GM19467 (cell line): Measurements from ENCODE around the gene MOB1B.
A peak's percentile ranks its signal among the peaks of the same experiment; 100 is the strongest.
"Not testable (repeated sequence)": the region's sequence is repeated elsewhere in the genome, so short reads cannot be mapped to it uniquely, and the experiment has no call there.

Source experiments
- ATAC-seq: cut with Tn5 transposase; IDR thresholded peaks from one replicate; pipeline ENCODE4 v1.9.1; 2021; ENCODE audit warnings: mild to moderate bottlenecking, moderate library complexity; ENCODE audit not compliant: unreplicated experiment

The MOB1B gene

GRCh38 chr4:70948665-70949260 lies 46.6 kb downstream of the MOB1B start:
- ATAC-seq, result no peak

- no peak for ATAC-seq
Measured at GRCh38 chr4:70954032-70954431, 51.9 kb downstream of the MOB1B start.

DNA sequence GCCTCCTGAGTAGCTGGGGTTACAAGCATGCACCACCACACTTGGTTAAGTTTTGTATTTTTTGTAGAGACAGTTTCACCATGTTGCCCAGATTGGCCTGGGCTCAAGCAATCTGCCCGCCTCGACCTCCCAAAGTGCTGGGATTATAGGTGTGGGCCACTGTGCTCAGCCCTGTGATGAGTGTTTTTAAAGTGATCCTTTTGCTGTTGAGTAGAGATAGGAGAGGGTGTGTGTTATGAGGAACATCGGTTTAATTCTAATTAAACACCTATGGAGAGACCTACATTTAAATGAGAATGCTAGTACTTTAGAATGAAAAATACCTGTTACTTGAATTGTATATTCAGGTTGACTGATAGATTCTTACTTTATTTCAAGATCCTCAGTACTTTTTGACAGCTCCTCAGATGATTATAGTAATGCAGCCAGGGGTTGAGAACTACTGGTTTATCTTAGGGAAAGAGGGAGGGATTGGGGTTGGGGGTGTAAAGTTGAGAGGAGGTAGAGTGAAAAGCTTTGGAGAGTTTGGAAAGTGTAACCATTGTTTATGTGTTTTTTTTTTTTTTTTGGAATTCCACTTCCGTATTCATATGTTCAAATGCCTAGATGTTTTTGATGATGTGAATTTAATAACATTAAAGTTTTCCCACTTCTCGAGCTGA lies 54.5 kb downstream of the MOB1B start:
- no peak for ATAC-seq

- no peak for ATAC-seq
Measured at GRCh38 chr4:70958681-70959080, 56.5 kb downstream of the MOB1B start.

DNA sequence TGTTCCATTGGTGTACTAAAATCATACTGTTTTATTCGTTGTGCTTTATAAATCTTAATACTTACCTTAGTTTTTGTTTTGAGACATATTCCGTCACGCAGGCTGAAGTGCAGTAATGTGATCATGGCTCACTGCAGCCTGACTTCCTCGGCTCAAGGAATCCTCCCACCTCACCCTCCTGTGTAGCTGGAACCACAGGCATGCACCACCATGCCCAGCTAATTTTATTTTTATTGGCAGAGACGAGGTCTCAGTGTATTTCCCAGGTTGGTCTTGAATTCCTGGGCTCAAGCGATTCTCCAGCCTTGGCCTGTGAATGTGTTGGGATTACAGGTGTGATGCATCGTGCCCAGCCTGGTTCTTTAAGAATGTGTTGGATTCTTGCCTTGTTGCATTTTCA lies 66.9 kb downstream of the MOB1B start:
- no peak for ATAC-seq

DNA sequence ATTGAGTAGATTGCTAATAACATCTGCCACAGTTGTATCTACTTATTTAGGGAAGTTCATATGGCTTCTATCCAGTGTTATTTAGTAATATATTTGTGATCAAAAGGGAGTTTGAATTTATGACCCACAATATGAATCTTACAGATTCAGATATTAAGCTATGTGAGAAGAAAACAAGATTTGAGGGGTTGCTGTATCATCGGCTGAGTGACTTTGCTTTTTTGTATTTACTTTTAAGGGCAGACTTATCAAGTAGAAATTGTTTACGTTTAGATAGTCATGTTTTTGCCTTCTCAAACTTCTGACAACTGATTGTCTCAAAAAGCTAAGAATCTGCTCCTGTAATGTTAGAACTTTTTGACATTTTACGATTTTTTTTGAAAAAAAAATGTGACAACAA lies 74.1 kb downstream of the MOB1B start:
- no peak for ATAC-seq

GRCh38 chr4:70979445-70980008 lies 77.4 kb downstream of the MOB1B start:
- no peak for ATAC-seq

- no peak for ATAC-seq
Measured at GRCh38 chr4:70980196-70980595, 78.0 kb downstream of the MOB1B start.

- ATAC-seq, result no peak
Measured at GRCh38 chr4:70984106-70984505, 81.9 kb downstream of the MOB1B start.

GRCh38 chr4:70984589-70984988 lies 82.4 kb downstream of the MOB1B start:
- ATAC-seq, result no peak

DNA sequence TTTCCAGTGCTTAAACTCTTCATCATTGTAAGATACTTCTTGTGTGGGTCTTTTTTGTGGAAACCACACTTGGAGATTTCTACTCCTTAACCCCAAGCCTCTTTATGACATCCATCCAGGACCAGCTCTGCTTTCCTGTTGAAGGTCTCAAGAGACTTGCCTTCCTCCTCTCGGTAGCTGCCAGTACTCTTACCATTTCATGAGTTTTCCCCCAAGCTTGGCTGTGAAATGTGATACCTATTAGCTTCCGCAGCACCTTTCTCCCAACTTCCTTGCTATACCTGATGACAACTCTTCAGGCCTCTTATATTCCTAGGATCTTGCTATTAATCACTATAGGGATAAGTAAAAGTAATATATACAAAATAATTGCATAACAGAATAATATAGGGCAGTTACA lies 89.4 kb downstream of the MOB1B start:
- ATAC-seq, result no peak

DNA sequence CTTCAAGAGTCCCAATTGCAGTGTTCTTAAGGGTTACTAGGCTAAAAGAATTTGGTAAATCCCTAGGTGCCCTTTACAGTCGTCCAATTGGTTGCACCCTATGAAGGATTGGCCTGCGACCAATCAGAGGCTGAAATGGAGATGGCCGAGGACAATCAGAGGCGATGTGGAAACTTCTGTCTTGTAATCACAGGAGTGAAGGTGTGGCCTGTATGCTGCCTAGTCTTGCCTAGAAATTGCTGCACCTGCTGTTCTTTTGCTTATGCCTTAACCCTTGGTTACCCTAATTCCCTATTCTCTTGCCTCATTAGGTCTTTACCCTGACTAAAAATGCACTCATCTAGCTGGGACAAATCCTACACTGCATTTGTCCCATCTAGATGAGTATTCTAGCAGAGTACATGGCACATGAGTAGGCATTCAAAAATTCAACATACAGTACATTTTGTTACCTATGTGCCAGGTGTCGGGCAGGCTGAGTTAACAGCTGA lies 90.3 kb downstream of the MOB1B start:
- ATAC-seq, result no peak

DNA sequence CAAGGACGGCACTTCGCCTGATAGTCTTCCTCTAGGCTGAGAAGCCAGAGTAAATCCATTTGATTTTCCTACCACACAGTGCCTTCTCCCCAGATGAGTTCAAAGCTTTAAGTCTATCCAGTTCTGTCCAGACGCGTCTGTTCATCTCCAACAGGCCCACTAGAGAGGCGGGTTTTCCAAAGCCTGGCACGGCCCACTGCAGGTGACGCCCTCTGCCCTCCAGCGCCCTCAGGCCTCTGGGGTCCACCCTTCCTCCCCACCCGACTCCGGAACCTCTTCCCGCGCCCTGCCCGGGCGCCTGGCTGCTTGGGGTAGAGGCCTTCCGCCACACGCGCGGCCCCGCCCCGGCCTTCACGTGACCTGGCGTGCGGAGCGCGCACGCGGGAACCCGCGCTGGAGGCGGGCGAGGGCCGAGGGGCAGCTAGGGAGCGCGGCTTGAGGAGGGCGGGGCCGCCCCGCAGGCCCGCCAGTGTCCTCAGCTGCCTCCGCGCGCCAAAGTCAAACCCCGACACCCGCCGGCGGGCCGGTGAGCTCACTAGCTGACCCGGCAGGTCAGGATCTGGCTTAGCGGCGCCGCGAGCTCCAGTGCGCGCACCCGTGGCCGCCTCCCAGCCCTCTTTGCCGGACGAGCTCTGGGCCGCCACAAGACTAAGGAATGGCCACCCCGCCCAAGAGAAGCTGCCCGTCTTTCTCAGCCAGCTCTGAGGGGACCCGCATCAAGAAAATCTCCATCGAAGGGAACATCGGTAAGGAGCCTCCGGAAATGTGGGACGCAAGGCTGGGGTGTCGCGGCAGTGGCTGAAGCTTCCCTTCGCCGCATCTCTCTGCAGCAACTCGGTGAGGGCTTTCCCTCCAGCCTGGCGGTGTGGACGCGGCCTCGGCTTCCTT lies 91.3 kb downstream of the MOB1B start, which contains the start of gene DCK:
Gene DCK (plus strand): TSS at position 469 of the 888 bp plus-strand sequence. CDS start 187 bp downstream, at position 656.
- ATAC-seq, result peak; percentile 86

GRCh38 chr4:70994069-70994366 lies 91.8 kb downstream of the MOB1B start:
- no peak for ATAC-seq

GRCh38 chr4:70994387-70995099 lies 92.4 kb downstream of the MOB1B start:
- ATAC-seq, result peak; percentile 47

GRCh38 chr4:70996018-70996360 lies 93.8 kb downstream of the MOB1B start:
- ATAC-seq, result no peak

DNA sequence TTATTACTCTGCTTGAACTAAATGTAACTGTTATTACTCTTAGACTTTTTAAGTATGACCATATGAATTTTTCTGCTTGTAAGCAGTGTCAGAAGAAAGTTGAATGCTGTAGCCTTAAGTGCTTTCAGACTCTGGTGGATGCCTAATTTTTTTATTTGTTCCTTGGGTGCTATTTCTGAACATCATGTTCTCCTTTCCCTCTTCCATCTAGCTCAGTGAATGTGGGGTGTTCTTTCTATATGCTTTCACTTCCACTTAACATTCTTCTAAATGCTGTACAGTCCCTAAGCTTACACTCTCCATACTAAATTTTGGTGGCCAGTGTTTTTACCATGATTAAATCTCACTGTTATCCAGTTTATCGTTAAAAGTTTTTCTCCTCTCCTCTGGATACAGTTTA lies 94.9 kb downstream of the MOB1B start:
- no peak for ATAC-seq

- no peak for ATAC-seq
Measured at GRCh38 chr4:70997546-70997945, 95.4 kb downstream of the MOB1B start.

DNA sequence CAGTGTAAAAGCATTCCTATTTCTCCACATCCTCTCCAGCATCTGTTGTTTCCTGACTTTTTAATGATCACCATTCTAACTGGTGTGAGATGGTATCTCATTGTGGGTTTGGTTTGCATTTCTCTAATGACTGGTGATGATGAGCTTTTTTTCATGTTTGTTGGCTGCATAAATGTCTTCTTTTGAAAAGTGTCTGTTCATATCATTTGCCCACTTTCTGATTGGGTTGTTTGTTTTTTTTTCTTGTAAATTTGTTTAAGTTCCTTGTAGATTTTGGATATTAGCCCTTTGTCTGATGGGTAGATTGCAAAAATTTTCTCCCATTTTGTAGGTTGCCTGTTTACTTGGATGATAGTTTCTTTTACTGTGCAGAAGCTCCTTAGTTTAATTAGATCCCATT lies 97.5 kb downstream of the MOB1B start:
- ATAC-seq, result not testable (repeated sequence)

- not testable (repeated sequence) for ATAC-seq
Measured at GRCh38 chr4:71001363-71001762, 99.2 kb downstream of the MOB1B start.

- no peak for ATAC-seq
Measured at GRCh38 chr4:71004281-71004851, 102.2 kb downstream of the MOB1B start.
